A673 (cell line): ENCODE data around the gene ATP9A.

ENCODE experiments used
- CTCF ChIP-seq: fragments of 300-800, 200-600 bp; sonication (generic); conservative IDR thresholded peaks from 2 replicates; pipeline ENCODE4 v1.5.1; 2017; ENCODE audit warnings: low read depth, mild to moderate bottlenecking, antibody characterized with exemption, low read length, moderate library complexity, mixed read lengths
- EZH2 ChIP-seq: fragments of 200-600 bp; sonication (generic); IDR thresholded peaks from 2 replicates; pipeline ENCODE4 v1.6.1; 2017; ENCODE audit warnings: borderline replicate concordance, low read depth, mild to moderate bottlenecking, mixed read lengths, antibody characterized with exemption, low read length; ENCODE audit not compliant: poor library complexity, severe bottlenecking

GRCh38 chr20:51613580-51613979, 154.6 kb downstream of the ATP9A start:
- no peak for TF ChIP-seq CTCF
- TF ChIP-seq EZH2, result no peak
